GM12878 (cell line): ENCODE results near the gene BCAS4. TPM values are rescaled to one million over a fixed set of nuclear protein-coding genes. Genes with fewer than 3 reads are reported as not detected.

Source experiments
- ASH2L ChIP-seq: fragments of 300-600, 200-600 bp; sonication (generic); IDR thresholded peaks from 2 replicates; pipeline ENCODE4 v1.6.1; 2017; ENCODE audit warnings: low read depth, mild to moderate bottlenecking, borderline replicate concordance
- BCL3 ChIP-seq: IDR thresholded peaks from 2 replicates; pipeline ENCODE4 v1.6.1; 2011; ENCODE audit warnings: borderline replicate concordance, low read depth, mild to moderate bottlenecking, moderate library complexity, low read length; ENCODE audit not compliant: insufficient read depth, poor library complexity, severe bottlenecking
- BMI1 ChIP-seq: fragments of 450-650 bp; IDR thresholded peaks from 2 replicates; pipeline ENCODE4 v1.6.1; 2016; ENCODE audit warnings: mild to moderate bottlenecking, moderate library complexity, borderline replicate concordance
- CBX5 ChIP-seq: sonication (generic); IDR thresholded peaks from 2 replicates; pipeline ENCODE4 v1.6.1; 2016; ENCODE audit warnings: low read depth, moderate library complexity, mild to moderate bottlenecking, inconsistent platforms
- CHD2 ChIP-seq: IDR thresholded peaks from 2 replicates; pipeline ENCODE4 v1.6.1; 2011; ENCODE audit warnings: low read depth, low read length, improper control_type of control experiment, borderline replicate concordance
- LARP7 ChIP-seq: fragments of 450-650 bp; IDR thresholded peaks from 2 replicates; pipeline ENCODE4 v1.6.1; 2017; ENCODE audit warnings: mild to moderate bottlenecking
- MAX ChIP-seq: IDR thresholded peaks from 2 replicates; pipeline ENCODE4 v1.6.1; 2012; ENCODE audit warnings: low read depth, low read length, improper control_type of control experiment
- MTA2 ChIP-seq: fragments of 450-650 bp; IDR thresholded peaks from 2 replicates; pipeline ENCODE4 v1.6.1; 2016; ENCODE audit warnings: low read depth, mild to moderate bottlenecking, moderate library complexity
- NBN ChIP-seq: fragments of 450-650 bp; IDR thresholded peaks from 2 replicates; pipeline ENCODE4 v1.6.1; 2016
- NFIC ChIP-seq: IDR thresholded peaks from 2 replicates; pipeline ENCODE4 v1.6.1; 2012; ENCODE audit warnings: low read depth, mild to moderate bottlenecking, inconsistent platforms, low read length, moderate library complexity
- NR2C1 ChIP-seq: fragments of 450-650 bp; IDR thresholded peaks from 2 replicates; pipeline ENCODE4 v1.6.1; 2017; ENCODE audit warnings: antibody characterized with exemption, mild to moderate bottlenecking, moderate library complexity
- NR2F1 ChIP-seq: fragments of 450-650 bp; conservative IDR thresholded peaks from 2 replicates; pipeline ENCODE4 v1.6.1; 2017; ENCODE audit warnings: mild to moderate bottlenecking
- NRF1 ChIP-seq: conservative IDR thresholded peaks from 2 replicates; pipeline ENCODE4 v1.6.1; 2011; ENCODE audit warnings: mild to moderate bottlenecking, low read depth, low read length, improper control_type of control experiment
- PAX8 ChIP-seq: fragments of 450-650 bp; IDR thresholded peaks from 2 replicates; pipeline ENCODE4 v1.6.1; 2017; ENCODE audit warnings: mild to moderate bottlenecking, moderate library complexity
- PBX3 ChIP-seq: IDR thresholded peaks from 2 replicates; pipeline ENCODE4 v1.6.1; 2011; ENCODE audit warnings: mild to moderate bottlenecking, low read depth, low read length, moderate library complexity; ENCODE audit not compliant: insufficient replicate concordance
- POLR2A ChIP-seq: IDR thresholded peaks from 2 replicates; pipeline ENCODE4 v1.6.1; 2011; ENCODE audit warnings: low read depth, mild to moderate bottlenecking, low read length
- POLR2AphosphoS5 ChIP-seq: IDR thresholded peaks from 2 replicates; pipeline ENCODE4 v1.6.1; 2011; ENCODE audit warnings: mild to moderate bottlenecking, low read length, inconsistent platforms
- RB1 ChIP-seq: fragments of 450-650 bp; formaldehyde crosslinking; IDR thresholded peaks from 2 replicates; pipeline ENCODE4 v1.6.1; 2017; ENCODE audit warnings: mild to moderate bottlenecking, borderline replicate concordance
- RELB ChIP-seq: fragments of 450-650 bp; IDR thresholded peaks from 2 replicates; pipeline ENCODE4 v1.6.1; 2017; ENCODE audit warnings: low read depth, mild to moderate bottlenecking, moderate library complexity
- SIX5 ChIP-seq: IDR thresholded peaks from 2 replicates; pipeline ENCODE4 v1.6.1; 2011; ENCODE audit warnings: mild to moderate bottlenecking, low read depth, low read length, moderate library complexity; ENCODE audit not compliant: severe bottlenecking
- SMC3 ChIP-seq: IDR thresholded peaks from 2 replicates; pipeline ENCODE4 v1.6.1; 2011; ENCODE audit warnings: low read length, improper control_type of control experiment, borderline replicate concordance
- SPI1 ChIP-seq: IDR thresholded peaks from 2 replicates; pipeline ENCODE4 v1.6.1; 2011; ENCODE audit warnings: low read depth, mild to moderate bottlenecking, low read length, moderate library complexity, borderline replicate concordance; ENCODE audit not compliant: insufficient read depth
- SUZ12 ChIP-seq: fragments of 200-600 bp; sonication (generic); IDR thresholded peaks from one replicate; pipeline ENCODE4 v1.6.1; 2018; ENCODE audit warnings: antibody characterized with exemption, mild to moderate bottlenecking; ENCODE audit not compliant: unreplicated experiment
- YY1 ChIP-seq: IDR thresholded peaks from 2 replicates; pipeline ENCODE4 v1.6.1; 2011; ENCODE audit warnings: low read depth, mild to moderate bottlenecking, low read length
- ZNF24 ChIP-seq: fragments of 450-650 bp; IDR thresholded peaks from 2 replicates; pipeline ENCODE4 v1.6.1; 2017; ENCODE audit warnings: antibody characterized with exemption, mild to moderate bottlenecking
- ZSCAN29 ChIP-seq: fragments of 450-650 bp; IDR thresholded peaks from 2 replicates; pipeline ENCODE4 v1.6.1; 2017; ENCODE audit warnings: mild to moderate bottlenecking, moderate library complexity
- ZZZ3 ChIP-seq: IDR thresholded peaks from 2 replicates; pipeline ENCODE4 v1.6.1; 2011; ENCODE audit warnings: low read depth; ENCODE audit not compliant: control insufficient read depth, insufficient read length
- polyA plus RNA-seq, 11 experiments: library from polyadenylated mRNA; depleted of rRNA in 4 of 11; unstranded in 6 of 11; stranded (reverse) in 5 of 11; fragments of >200 nt; fragmentation: Nextera tagmentation in 4 of 11; fragmentation: Illumina TruSeq in 1 of 11; extraction: Ambion mirVana in 4 of 11; extraction: Trizol in 1 of 11; gene quantifications; 1 replicate in 1 of 11; 2 replicates in 10 of 11; pipeline versions ENCODE4 v1.2.1 to v1.2.3, GENCODE V29; 2011 to 2016; ENCODE audit warnings: inconsistent platforms in 2 of 11, missing spikeins in 2 of 11, low read depth in 1 of 11
- total RNA-seq, 4 experiments: library from RNA; depleted of rRNA in 3 of 4; stranded (reverse); fragments of >200 nt in 3 of 4; fragmentation: Illumina TruSeq in 1 of 4; extraction: Trizol in 1 of 4; gene quantifications; 2 replicates each; pipeline versions ENCODE4 v1.2.1 to v1.2.3, GENCODE V29; 2013 to 2021

The BCAS4 gene
- total and polyA plus RNA-seq, 10 of the 15 experiments (the other 5 are each of a cell fraction or from before 2014, with no cell fraction given), result 14.8 to 214 (median 65.3) TPM

GRCh38 chr20:50790651-50791277 lies 4.1 kb upstream of the BCAS4 start (continued):
- no peak for TF ChIP-seq MTA2
- TF ChIP-seq PAX8, result no peak
- no peak for TF ChIP-seq SIX5
- no peak for TF ChIP-seq ASH2L
- TF ChIP-seq POLR2AphosphoS5, result peak; percentile 77; the same call in 1 of the 2 replicates
- TF ChIP-seq BCL3, result no peak
- no peak for TF ChIP-seq NR2C1
- no peak for TF ChIP-seq BMI1
- no peak for TF ChIP-seq RELB
- TF ChIP-seq NRF1, result no peak
- TF ChIP-seq ZSCAN29, result no peak
- no peak for TF ChIP-seq ZNF24
- TF ChIP-seq SPI1, result no peak
- peak; percentile 84 for TF ChIP-seq YY1
- 0 out of 2 replicates have a peak, but pooled peaks have one; percentile 17 for TF ChIP-seq NR2F1
- no peak for TF ChIP-seq MAX
- TF ChIP-seq SMC3, result peak; percentile 65
- TF ChIP-seq RB1, result peak; percentile 92; the same call in 1 of the 2 replicates
- TF ChIP-seq NFIC, result no peak
- no peak for TF ChIP-seq ZZZ3
- no peak for TF ChIP-seq CBX5
- no peak for TF ChIP-seq PBX3
- TF ChIP-seq CHD2, result 0 out of 2 replicates have a peak, but pooled peaks have one; percentile 51
- peak; percentile 21; the same call in 1 of the 2 replicates for TF ChIP-seq NBN
- no peak for TF ChIP-seq SUZ12
- peak; percentile 77; the same call in 1 of the 2 replicates for TF ChIP-seq LARP7
- peak; percentile 94 for TF ChIP-seq POLR2A
